Esophagus (tissue), 2 donors: ENCODE results near the gene USP46. TPM values are rescaled to one million over a fixed set of nuclear protein-coding genes. Genes with fewer than 3 reads are reported as not detected.

Source experiments
- H3K27ac ChIP-seq, 2 donors: one replicate each; pipeline ENCODE4 v1.5.1; 2013; ENCODE audit warnings: low read depth in 2 of 2, mild to moderate bottlenecking in 2 of 2, inconsistent platforms in 1 of 2, low read length in 1 of 2, moderate library complexity in 1 of 2
- H3K27me3 ChIP-seq, 2 donors: one replicate each; pipeline ENCODE4 v1.6.1; 2013; ENCODE audit warnings: low read length in 2 of 2, control low read depth in 1 of 2, mild to moderate bottlenecking in 1 of 2; ENCODE audit not compliant: insufficient read depth in 2 of 2, control insufficient read depth in 1 of 2
- H3K36me3 ChIP-seq, 2 donors: one replicate each; pipeline ENCODE4 v1.6.1; 2013; ENCODE audit warnings: low read length in 1 of 2; ENCODE audit not compliant: control insufficient read depth in 2 of 2, insufficient read depth in 2 of 2
- H3K4me1 ChIP-seq, 2 donors: one replicate each; pipeline ENCODE4 v1.6.1; 2013; ENCODE audit warnings: low read length in 1 of 2; ENCODE audit not compliant: control insufficient read depth in 2 of 2, insufficient read depth in 2 of 2
- H3K4me3 ChIP-seq, 2 donors: one replicate each; pipeline ENCODE4 v1.5.1; 2013; ENCODE audit warnings: low read length in 2 of 2, mild to moderate bottlenecking in 2 of 2, low read depth in 1 of 2, moderate library complexity in 1 of 2
- H3K9me3 ChIP-seq, 2 donors: one replicate each; pipeline ENCODE4 v1.6.1; 2013; ENCODE audit warnings: mild to moderate bottlenecking in 2 of 2, low read depth in 1 of 2, low read length in 1 of 2, moderate library complexity in 1 of 2; ENCODE audit not compliant: control insufficient read depth in 2 of 2, insufficient read depth in 1 of 2
- WGBS, 2 donors: extraction: QIAGEN DNeasy Blood & Tissue Kit; methylation state at CpG; one replicate each; pipeline ENCODE4 v1.1.7; 2013; 5-methylcytosine and 5-hydroxymethylcytosine counted together
- polyA plus RNA-seq, 2 donors: library from polyadenylated mRNA; stranded (reverse); fragments of 200-250 nt; gene quantifications; one replicate each; pipeline ENCODE4 v1.2.3, GENCODE V29; 2013
- donor health status: healthy with polysubstance abuse.
- donor health status: Bipolar disorder and iron deficiency.

USP46 gene
- polyA plus RNA-seq, 2 donors, result 5.5 to 7.2 TPM

DNA sequence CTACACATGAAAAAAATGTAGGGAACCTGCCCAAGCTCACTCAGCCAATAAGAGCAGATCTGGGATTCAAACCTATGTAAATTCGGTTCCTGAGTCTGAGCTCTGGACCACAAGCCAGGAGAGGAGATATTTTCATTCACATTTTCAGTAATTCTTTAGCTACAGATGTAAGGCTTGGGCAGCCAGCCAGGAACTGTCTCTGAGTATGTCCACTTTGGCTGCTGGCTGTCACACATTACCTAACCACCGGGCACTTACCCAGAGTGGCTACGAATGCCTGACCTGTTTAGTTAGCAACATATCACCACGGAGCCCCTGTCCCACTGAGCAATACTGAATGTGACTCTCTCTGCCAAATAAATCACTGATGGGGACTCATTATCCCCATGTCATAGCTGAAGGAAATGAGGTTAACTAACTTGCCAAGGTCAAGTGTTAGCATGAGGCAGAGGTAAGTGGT, 15.3 kb downstream of the USP46 start:
- 37 to 38% methylated on average over 4 of the region's 4 CpGs for WGBS, 2 donors
- Histone ChIP-seq H3K9me3 (no peaks in the 10 kb centered on the region), H3K4me1 (peaks cover 0 to 2% of the 10 kb centered on the region in 2 donors), H3K4me3 (no peak overlapping the region), H3K27ac (no peak overlapping the region), H3K27me3 (no peaks in the 10 kb centered on the region), H3K36me3 (no peaks in the 10 kb centered on the region)

DNA sequence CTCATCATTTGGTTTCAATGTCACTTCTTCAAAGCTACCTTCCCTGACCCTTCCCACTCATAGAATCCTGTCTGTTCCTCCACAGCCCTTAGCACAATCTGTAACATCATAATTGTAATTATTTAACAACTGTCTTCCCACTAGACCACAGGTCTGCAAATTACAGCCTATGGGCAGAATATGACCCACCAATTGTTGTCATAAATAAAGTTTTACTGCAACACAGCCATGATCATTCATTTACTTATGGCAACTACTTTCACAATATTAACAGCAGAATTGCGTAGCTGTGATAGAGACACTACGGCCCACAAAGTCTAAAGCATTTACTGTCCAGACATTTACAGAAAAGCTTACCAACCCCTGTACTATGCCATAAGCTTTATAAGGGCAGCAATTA, 15.9 kb downstream of the USP46 start:
- Histone ChIP-seq H3K27ac (no peak overlapping the region), H3K36me3 (no peaks in the 10 kb centered on the region), H3K27me3 (no peaks in the 10 kb centered on the region), H3K9me3 (no peaks in the 10 kb centered on the region), H3K4me3 (no peak overlapping the region), H3K4me1 (peaks cover 0 to 4% of the 10 kb centered on the region in 2 donors)
- 93 to 94% methylated on average over 2 of the region's 2 CpGs for WGBS, 2 donors

DNA sequence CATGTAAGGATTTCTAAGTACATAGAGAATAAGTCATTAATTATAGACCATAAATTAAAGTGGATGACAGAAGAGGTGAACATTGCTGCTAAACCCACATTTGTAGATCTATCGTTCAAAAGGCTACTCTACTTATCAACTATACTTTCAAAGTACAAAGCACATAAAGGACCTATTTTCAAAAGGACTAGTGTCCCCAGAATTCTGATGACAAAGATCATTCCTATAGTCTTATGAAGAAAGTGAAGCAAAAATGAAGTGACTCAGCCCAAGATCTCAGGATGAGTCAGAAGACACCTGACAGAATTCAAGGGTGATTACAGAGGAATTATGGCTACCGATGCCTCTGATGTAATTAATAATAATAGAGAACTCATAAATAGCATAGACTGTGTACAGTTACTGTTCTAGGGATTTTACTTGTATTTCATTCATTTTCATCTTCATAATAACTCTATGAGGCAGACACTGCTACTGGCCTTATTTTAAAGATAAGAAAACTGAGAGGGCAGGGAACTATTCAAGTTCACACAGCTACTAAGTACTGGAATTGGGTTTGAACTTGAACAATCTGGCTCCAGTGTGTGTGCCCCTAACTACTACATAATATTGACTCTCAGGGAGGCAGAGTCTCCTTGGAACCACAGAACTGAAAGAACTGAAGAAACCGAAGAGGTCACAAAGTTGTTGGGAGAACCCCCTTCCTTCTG, 17.1 kb downstream of the USP46 start:
- 50 to 60% methylated on average over 3 of the region's 3 CpGs for WGBS, 2 donors
- Histone ChIP-seq H3K9me3 (no peaks in the 10 kb centered on the region), H3K27me3 (no peaks in the 10 kb centered on the region), H3K27ac (no peak overlapping the region), H3K4me1 (peaks cover 0 to 2% of the 10 kb centered on the region in 2 donors), H3K36me3 (no peaks in the 10 kb centered on the region), H3K4me3 (no peak overlapping the region)

DNA sequence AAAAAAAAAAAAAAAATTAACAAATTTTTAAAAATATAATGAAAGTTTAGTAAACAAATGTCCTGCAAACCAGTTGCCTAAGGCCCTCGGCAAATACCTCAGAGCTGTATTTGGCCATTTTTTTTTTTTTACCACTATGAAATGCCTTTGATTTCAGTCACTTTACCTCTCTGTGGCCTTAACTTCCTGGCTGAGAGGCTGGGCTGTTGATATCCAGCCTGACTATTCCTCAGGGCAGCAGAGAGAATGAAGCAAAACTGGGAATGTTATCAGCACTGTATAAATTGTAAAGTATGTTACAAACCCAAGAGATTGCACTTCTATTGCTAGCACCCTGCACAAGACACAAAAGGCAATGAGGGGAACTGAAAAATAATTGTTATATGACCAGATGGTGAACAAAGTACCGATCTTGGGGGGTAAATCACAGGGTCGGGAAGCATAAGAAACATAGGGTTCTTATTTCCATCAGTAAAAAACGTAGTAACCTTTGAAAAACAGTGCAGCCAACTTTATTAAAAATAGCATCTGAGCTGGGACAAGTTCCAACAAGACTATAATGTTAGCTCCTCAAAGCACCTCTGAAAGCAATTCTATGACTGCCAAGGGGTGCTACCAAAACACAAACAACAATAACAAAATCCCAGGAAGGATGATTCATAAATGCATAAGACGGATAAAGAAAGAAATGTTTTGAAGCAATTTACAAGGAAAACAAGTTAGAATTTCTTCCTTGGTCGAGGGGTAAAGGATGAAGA, 18.1 kb downstream of the USP46 start:
- Histone ChIP-seq H3K36me3 (no peaks in the 10 kb centered on the region), H3K4me3 (no peak overlapping the region), H3K9me3 (no peaks in the 10 kb centered on the region), H3K27me3 (no peaks in the 10 kb centered on the region), H3K27ac (peak overlapping the region; percentile 8 to 47), H3K4me1 (peaks cover 0 to 2% of the 10 kb centered on the region in 2 donors)
- 27 to 47% methylated on average over 6 of the region's 6 CpGs for WGBS, 2 donors

DNA sequence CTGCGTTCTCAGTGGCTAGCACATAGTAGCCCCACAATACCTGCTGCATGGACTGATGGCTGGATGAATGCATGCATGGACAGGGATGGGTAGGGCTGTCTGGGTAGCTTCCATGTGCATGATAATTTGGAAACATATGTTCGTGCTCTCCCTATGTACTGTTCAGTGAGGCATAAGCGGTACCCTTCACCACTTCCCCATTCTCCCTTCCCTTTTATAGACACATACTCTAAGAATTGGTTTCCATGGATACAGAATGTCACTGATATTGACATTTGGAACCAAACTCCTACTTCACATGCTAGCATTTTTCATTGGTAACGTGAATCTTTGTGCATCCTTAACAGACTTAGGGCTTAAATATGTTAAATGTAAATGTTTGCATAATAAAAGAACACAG, 20.4 kb downstream of the USP46 start:
- H3K4me3 ChIP-seq, result no peak overlapping the region
- WGBS, 2 donors, result 89 to 93% methylated on average over 4 of the region's 4 CpGs
- H3K27ac ChIP-seq, result no peak overlapping the region
- no peaks in the 10 kb centered on the region for H3K9me3 ChIP-seq
- peaks cover 0 to 2% of the 10 kb centered on the region in 2 donors for H3K4me1 ChIP-seq
- H3K27me3 ChIP-seq, result no peaks in the 10 kb centered on the region
- no peaks in the 10 kb centered on the region for H3K36me3 ChIP-seq

DNA sequence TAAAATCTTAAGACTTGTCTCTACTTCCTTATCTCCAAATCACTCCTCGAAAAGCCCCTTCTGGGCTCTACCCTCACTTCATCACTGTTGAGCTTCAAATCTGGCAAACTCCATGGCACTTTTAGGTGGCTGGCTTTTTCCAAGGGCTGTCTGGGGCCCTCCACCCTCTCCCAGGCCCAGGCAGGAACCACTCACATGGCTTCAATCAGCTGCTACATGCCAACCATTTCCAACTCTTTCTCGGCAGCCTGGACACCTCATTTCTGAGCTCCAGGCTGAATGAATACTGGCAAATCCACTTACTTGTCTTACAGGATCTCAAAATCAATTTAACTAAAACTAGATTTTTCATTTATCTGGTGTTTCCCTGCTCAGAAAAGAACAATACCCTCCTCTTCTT, 22.0 kb downstream of the USP46 start:
- H3K9me3 ChIP-seq, result no peaks in the 10 kb centered on the region
- peaks cover 0 to 2% of the 10 kb centered on the region in 2 donors for H3K4me1 ChIP-seq
- no peak overlapping the region for H3K4me3 ChIP-seq
- H3K27me3 ChIP-seq, result no peaks in the 10 kb centered on the region
- no peaks in the 10 kb centered on the region for H3K36me3 ChIP-seq
- no peak overlapping the region for H3K27ac ChIP-seq
- 75 to 81% methylated on average over 2 of the region's 2 CpGs for WGBS, 2 donors

DNA sequence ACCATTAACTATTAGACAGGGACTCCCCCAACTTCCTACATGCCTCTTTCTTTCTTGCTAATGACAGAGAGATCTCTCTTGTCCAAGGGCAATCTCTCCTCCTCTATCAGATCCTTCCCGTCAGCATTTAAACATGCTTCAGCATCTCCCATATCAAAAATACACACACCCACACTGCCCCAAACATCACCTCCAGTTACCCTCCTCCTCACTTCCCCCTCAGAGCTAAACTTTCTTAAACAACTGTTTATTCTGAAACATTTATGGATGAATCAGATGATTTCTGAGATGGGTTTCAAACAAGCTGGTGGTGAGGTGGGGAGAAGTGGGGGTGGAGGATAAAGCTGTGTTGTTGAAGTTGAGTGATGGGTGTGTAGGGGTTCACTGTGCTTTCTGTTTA, 23.5 kb downstream of the USP46 start:
- Histone ChIP-seq H3K9me3 (no peaks in the 10 kb centered on the region), H3K27me3 (no peaks in the 10 kb centered on the region), H3K4me3 (no peak overlapping the region), H3K27ac (no peak overlapping the region), H3K4me1 (peaks cover 0 to 2% of the 10 kb centered on the region in 2 donors), H3K36me3 (no peaks in the 10 kb centered on the region)
- WGBS, 2 donors, result 86 to 90% methylated on average over 1 of the region's 1 CpG

DNA sequence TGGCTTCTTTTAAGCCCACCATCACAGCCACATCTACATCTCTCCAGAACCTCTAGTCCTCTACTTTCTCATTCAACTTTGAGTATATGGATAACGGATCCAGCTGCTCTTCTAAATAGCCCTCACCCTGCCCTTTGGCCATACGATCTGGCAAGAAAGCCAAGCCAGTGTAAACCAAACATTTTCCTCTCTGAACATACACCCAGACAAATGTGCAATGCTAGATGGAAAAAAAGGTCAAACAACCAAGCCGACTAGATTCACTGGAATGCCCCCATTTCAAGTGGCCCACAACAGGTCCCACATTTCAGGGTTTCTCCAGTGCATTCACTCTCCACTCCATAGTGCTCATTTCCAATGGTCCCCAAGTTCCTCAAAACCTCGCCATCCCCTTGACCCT, 24.0 kb downstream of the USP46 start:
- Histone ChIP-seq H3K27me3 (no peaks in the 10 kb centered on the region), H3K9me3 (no peaks in the 10 kb centered on the region), H3K27ac (no peak overlapping the region), H3K4me1 (peaks cover 0 to 2% of the 10 kb centered on the region in 2 donors), H3K4me3 (no peak overlapping the region), H3K36me3 (no peaks in the 10 kb centered on the region)
- 68 to 78% methylated on average over 4 of the region's 4 CpGs for WGBS, 2 donors

DNA sequence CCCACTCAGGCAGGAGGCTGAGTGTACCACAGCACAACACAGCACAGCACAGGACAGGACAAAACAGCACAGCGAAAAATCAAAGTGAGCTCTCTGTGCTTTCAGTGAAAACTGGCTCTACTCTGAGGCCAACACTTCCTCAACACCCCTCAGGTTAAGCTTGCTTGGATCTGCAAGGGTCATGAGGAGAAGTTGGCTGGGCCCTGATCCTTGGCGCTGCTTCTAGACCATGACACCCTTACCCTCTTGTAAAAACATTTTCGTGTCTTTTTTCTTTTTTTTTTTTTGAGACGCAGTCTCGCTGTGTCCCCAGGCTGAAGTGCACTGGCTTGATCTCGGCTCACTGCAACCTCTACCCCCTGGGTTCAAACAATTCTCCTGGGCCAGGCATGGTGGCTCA, 25.3 kb downstream of the USP46 start:
- H3K4me3 ChIP-seq, result no peak overlapping the region
- no peak overlapping the region for H3K27ac ChIP-seq
- no peaks in the 10 kb centered on the region for H3K27me3 ChIP-seq
- H3K4me1 ChIP-seq, result peaks cover 0 to 2% of the 10 kb centered on the region in 2 donors
- no peaks in the 10 kb centered on the region for H3K9me3 ChIP-seq
- peaks cover 0 to 2% of the 10 kb centered on the region in 2 donors for H3K36me3 ChIP-seq
- 93 to 96% methylated on average over 6 of the region's 6 CpGs for WGBS, 2 donors
